ENCODE measurements around the gene RRAD. TPM values are rescaled to one million over a fixed set of nuclear protein-coding genes. Genes with fewer than 3 reads are reported as not detected.

Gene RRAD
- total and polyA plus RNA-seq, 2 donors (not counting 3 experiments of a cell fraction or from before 2014, with no cell fraction given), result 0.22 to 0.48 TPM

GRCh38 chr16:66946974-66947301 is 21.6 kb upstream of the RRAD start:
- CTCF ChIA-PET, result interaction anchor here (0.9 to 3.4 kb wide), 8 partner anchors 10 to 239 kb away, joined by 3 to 18 read pairs (median 4); partner anchors contain the start of gene CES3
- no TSS peak for BruUV-seq (replicated peaks)
- no peak for FAIRE-seq

DNA sequence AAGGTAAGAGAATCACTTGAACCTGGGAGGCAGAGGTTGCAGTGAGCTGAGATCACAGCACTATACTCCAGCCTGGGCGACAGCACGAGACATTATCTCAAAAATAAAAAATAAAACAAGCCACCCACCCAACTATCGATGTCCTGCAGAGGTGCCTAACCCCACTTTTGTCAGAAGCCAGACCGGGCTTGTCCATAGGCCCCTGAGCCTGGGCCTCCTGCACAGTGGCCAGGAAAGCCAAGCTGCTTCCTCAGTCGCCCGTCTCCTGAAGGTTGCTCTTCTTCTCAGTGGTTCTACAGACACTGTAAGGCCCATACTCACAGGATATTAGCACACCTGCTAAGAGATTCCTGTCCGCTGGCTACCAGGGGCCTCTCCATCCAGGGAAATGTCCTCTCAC is 21.2 kb upstream of the RRAD start:
- no peaks in the 10 kb centered on the region for H3K79me2 ChIP-seq (ENCODE audit: control insufficient read depth, insufficient read depth, low read length)
- no peaks in the 10 kb centered on the region for H4K20me1 ChIP-seq (replicated peaks; ENCODE audit: control insufficient read depth, extremely low read depth, insufficient read depth, low read length)
- H3K4me1 ChIP-seq (ENCODE audit: control insufficient read depth, extremely low read depth, insufficient read depth, low read length), result peaks cover 12% of the 10 kb centered on the region
- H3K9ac ChIP-seq (replicated peaks; ENCODE audit: extremely low read depth, insufficient read depth, low read length), result no peak overlapping the region
- dilution Hi-C loops (cut with MboI; ENCODE audit: extremely low pct_ligation_motif_present, low sequenced_read_pairs) (no loop called here), intact Hi-C loops (cut with micrococcal nuclease) (no loop called here)
- peaks cover 4 to 10% of the 10 kb centered on the region in 2 experiments for H3K27me3 ChIP-seq (ENCODE audit: control insufficient read depth in 2 of 2, insufficient read depth in 2 of 2, low read length in 2 of 2)
- no TSS peak for BruUV-seq (replicated peaks)
- no peaks in the 10 kb centered on the region for H3K9me3 ChIP-seq (replicated peaks; ENCODE audit: control insufficient read depth, insufficient read depth, low read length)
- FAIRE-seq (no peak), DNase-seq (ENCODE audit: low read depth, low spot score) (no peak)
- peaks cover 0 to 18% of the 10 kb centered on the region in 2 experiments for H3K36me3 ChIP-seq (ENCODE audit: control insufficient read depth in 2 of 2, extremely low read depth in 1 of 2, insufficient read depth in 2 of 2, low read length in 2 of 2)
- no peak overlapping the region for H3K4me2 ChIP-seq (ENCODE audit: insufficient read depth, low read length)
- H3K9me1 ChIP-seq (replicated peaks; ENCODE audit: control insufficient read depth, extremely low read depth, insufficient read depth, low read length), result no peaks in the 10 kb centered on the region
- H2AFZ ChIP-seq (ENCODE audit: low read depth, low read length), result no peak overlapping the region
- ChIA-PET POLR2A (no interaction called here), CTCF (interaction anchor here (0.6 to 3.4 kb wide), 3 partner anchors 9 to 209 kb away, joined by 3 to 18 read pairs (median 8); no protein-coding TSS in a partner anchor)
- TF ChIP-seq POLR2A (IDR thresholded peaks at IDR 0.05; ENCODE audit: low read depth, low read length) (no peak), EZH2 (IDR thresholded peaks at IDR 0.05; ENCODE audit: borderline replicate concordance, low read depth, low read length, severe bottlenecking) (no peak), GATA2 (IDR thresholded peaks at IDR 0.05; ENCODE audit: insufficient read depth, insufficient read length, low read depth, low read length) (no peak), POLR2AphosphoS5 (IDR thresholded peaks at IDR 0.05; ENCODE audit: insufficient read depth, low read depth, low read length) (no peak), MAX (IDR thresholded peaks at IDR 0.05; ENCODE audit: insufficient read depth, insufficient read length) (no peak), FOS (IDR thresholded peaks at IDR 0.05; ENCODE audit: borderline replicate concordance, insufficient read depth, low read length) (no peak), JUN (IDR thresholded peaks at IDR 0.05; ENCODE audit: borderline replicate concordance, insufficient read depth, insufficient read length, low read depth) (no peak), MYC (IDR thresholded peaks at IDR 0.05; ENCODE audit: low read depth, low read length) (no peak)
- TF ChIP-seq, protein P1, sequence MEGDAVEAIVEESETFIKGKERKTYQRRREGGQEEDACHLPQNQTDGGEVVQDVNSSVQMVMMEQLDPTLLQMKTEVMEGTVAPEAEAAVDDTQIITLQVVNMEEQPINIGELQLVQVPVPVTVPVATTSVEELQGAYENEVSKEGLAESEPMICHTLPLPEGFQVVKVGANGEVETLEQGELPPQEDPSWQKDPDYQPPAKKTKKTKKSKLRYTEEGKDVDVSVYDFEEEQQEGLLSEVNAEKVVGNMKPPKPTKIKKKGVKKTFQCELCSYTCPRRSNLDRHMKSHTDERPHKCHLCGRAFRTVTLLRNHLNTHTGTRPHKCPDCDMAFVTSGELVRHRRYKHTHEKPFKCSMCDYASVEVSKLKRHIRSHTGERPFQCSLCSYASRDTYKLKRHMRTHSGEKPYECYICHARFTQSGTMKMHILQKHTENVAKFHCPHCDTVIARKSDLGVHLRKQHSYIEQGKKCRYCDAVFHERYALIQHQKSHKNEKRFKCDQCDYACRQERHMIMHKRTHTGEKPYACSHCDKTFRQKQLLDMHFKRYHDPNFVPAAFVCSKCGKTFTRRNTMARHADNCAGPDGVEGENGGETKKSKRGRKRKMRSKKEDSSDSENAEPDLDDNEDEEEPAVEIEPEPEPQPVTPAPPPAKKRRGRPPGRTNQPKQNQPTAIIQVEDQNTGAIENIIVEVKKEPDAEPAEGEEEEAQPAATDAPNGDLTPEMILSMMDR (IDR thresholded peaks at IDR 0.05; ENCODE audit: extremely low read depth in 1 of 2, insufficient read depth in 1 of 2, low read depth in 1 of 2, low read length in 2 of 2), result no peak
- H3K4me3 ChIP-seq (replicated peaks in 1 of 3; ENCODE audit: insufficient read depth in 1 of 3, low read depth in 1 of 3, low read length in 3 of 3), result no peak overlapping the region
- H3K27ac ChIP-seq (ENCODE audit: insufficient read depth, low read depth, low read length), result no peak overlapping the region

More at GRCh38 chr16:66946974-66947301, 21.6 kb upstream of the RRAD start:
- Histone ChIP-seq H3K27me3 (ENCODE audit: control insufficient read depth in 2 of 2, insufficient read depth in 2 of 2, low read length in 2 of 2) (peaks cover 4 to 10% of the 10 kb centered on the region in 2 experiments), H3K9ac (replicated peaks; ENCODE audit: extremely low read depth, insufficient read depth, low read length) (no peak overlapping the region), H3K4me1 (ENCODE audit: control insufficient read depth, extremely low read depth, insufficient read depth, low read length) (peaks cover 12% of the 10 kb centered on the region), H3K9me3 (replicated peaks; ENCODE audit: control insufficient read depth, insufficient read depth, low read length) (no peaks in the 10 kb centered on the region), H2AFZ (ENCODE audit: low read depth, low read length) (no peak overlapping the region), H3K27ac (ENCODE audit: insufficient read depth, low read depth, low read length) (no peak overlapping the region), H4K20me1 (replicated peaks; ENCODE audit: control insufficient read depth, extremely low read depth, insufficient read depth, low read length) (no peaks in the 10 kb centered on the region), H3K79me2 (ENCODE audit: control insufficient read depth, insufficient read depth, low read length) (no peaks in the 10 kb centered on the region), H3K9me1 (replicated peaks; ENCODE audit: control insufficient read depth, extremely low read depth, insufficient read depth, low read length) (no peaks in the 10 kb centered on the region), H3K36me3 (ENCODE audit: control insufficient read depth in 2 of 2, extremely low read depth in 1 of 2, insufficient read depth in 2 of 2, low read length in 2 of 2) (peaks cover 0 to 15% of the 10 kb centered on the region in 2 experiments), H3K4me2 (ENCODE audit: insufficient read depth, low read length) (no peak overlapping the region), H3K4me3 (replicated peaks in 1 of 3; ENCODE audit: insufficient read depth in 1 of 3, low read depth in 1 of 3, low read length in 3 of 3) (no peak overlapping the region)
- DNase-seq (ENCODE audit: low read depth, low spot score), result no peak
- intact Hi-C loops (cut with micrococcal nuclease) (loop anchor here (1.0 kb wide), 2 partner anchors 52 to 518 kb away; no protein-coding TSS in a partner anchor), dilution Hi-C loops (cut with MboI; ENCODE audit: extremely low pct_ligation_motif_present, low sequenced_read_pairs) (no loop called here)
- TF ChIP-seq POLR2AphosphoS5 (IDR thresholded peaks at IDR 0.05; ENCODE audit: insufficient read depth, low read depth, low read length), result no peak
- TF ChIP-seq POLR2A (IDR thresholded peaks at IDR 0.05; ENCODE audit: low read depth, low read length), result no peak
- TF ChIP-seq FOS (IDR thresholded peaks at IDR 0.05; ENCODE audit: borderline replicate concordance, insufficient read depth, low read length), result no peak
- POLR2A ChIA-PET, result no interaction called here
